Glutamatergic neuron (in vitro differentiated cells): ENCODE measurements around the gene LAMB1. TPM values are rescaled to one million over a fixed set of nuclear protein-coding genes. Genes with fewer than 3 reads are reported as not detected.

Source experiments
- DNase-seq: peaks from one replicate; pipeline ENCODE4 v3.0.0; 2022
- H3K27ac Mint-ChIP-seq: one replicate; pipeline ENCODE4 v1.8.0; 2020; ENCODE audit warnings: mild to moderate bottlenecking, mixed read lengths, inconsistent platforms; ENCODE audit not compliant: unreplicated experiment
- H3K27me3 Mint-ChIP-seq: one replicate; pipeline ENCODE4 v1.8.0; 2020; ENCODE audit warnings: mild to moderate bottlenecking, moderate library complexity, mixed read lengths, inconsistent platforms; ENCODE audit not compliant: unreplicated experiment
- H3K36me3 Mint-ChIP-seq: one replicate; pipeline ENCODE4 v1.8.0; 2020; ENCODE audit warnings: mild to moderate bottlenecking, mixed read lengths, inconsistent platforms; ENCODE audit not compliant: unreplicated experiment
- H3K4me1 Mint-ChIP-seq: one replicate; pipeline ENCODE4 v1.8.0; 2020; ENCODE audit warnings: mild to moderate bottlenecking, low read depth, mixed read lengths, inconsistent platforms; ENCODE audit not compliant: unreplicated experiment
- H3K4me3 Mint-ChIP-seq: one replicate; pipeline ENCODE4 v1.8.0; 2020; ENCODE audit warnings: mild to moderate bottlenecking, mixed read lengths, inconsistent platforms; ENCODE audit not compliant: unreplicated experiment
- H3K9me3 Mint-ChIP-seq: one replicate; pipeline ENCODE4 v1.8.0; 2020; ENCODE audit warnings: mild to moderate bottlenecking, moderate library complexity, mixed read lengths, inconsistent platforms; ENCODE audit not compliant: unreplicated experiment
- total RNA-seq: library from RNA; stranded (reverse); fragmentation: NEBNext Ultra II Directional; extraction: Animal tissue kit (Norgen Biotek cat#: 25700); gene quantifications from one replicate; pipeline ENCODE4 v1.2.1, GENCODE V29; 2021; ENCODE audit not compliant: unreplicated experiment
- TF ChIP-seq, protein P1 (sequence below): fragments of 200-600 bp; sonication (generic); IDR thresholded peaks from one replicate; pipeline ENCODE4 v1.5.0; 2021; ENCODE audit not compliant: partially characterized antibody, unreplicated experiment

LAMB1 gene
- total RNA-seq, 1 donor from 2014 or later = 326 TPM

GRCh38 chr7:108007261-108007660 lies 4.3 kb upstream of the LAMB1 start:
- DNase-seq = no peak
- peaks cover 4% of the 10 kb centered on the region for H3K36me3 Mint-ChIP-seq
- peaks cover 6% of the 10 kb centered on the region for H3K9me3 Mint-ChIP-seq
- peaks cover 14% of the 10 kb centered on the region for H3K4me1 Mint-ChIP-seq
- peaks cover 19% of the 10 kb centered on the region for H3K27me3 Mint-ChIP-seq
- TF ChIP-seq, protein P1, sequence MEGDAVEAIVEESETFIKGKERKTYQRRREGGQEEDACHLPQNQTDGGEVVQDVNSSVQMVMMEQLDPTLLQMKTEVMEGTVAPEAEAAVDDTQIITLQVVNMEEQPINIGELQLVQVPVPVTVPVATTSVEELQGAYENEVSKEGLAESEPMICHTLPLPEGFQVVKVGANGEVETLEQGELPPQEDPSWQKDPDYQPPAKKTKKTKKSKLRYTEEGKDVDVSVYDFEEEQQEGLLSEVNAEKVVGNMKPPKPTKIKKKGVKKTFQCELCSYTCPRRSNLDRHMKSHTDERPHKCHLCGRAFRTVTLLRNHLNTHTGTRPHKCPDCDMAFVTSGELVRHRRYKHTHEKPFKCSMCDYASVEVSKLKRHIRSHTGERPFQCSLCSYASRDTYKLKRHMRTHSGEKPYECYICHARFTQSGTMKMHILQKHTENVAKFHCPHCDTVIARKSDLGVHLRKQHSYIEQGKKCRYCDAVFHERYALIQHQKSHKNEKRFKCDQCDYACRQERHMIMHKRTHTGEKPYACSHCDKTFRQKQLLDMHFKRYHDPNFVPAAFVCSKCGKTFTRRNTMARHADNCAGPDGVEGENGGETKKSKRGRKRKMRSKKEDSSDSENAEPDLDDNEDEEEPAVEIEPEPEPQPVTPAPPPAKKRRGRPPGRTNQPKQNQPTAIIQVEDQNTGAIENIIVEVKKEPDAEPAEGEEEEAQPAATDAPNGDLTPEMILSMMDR = no peak
- H3K4me3 Mint-ChIP-seq = no peak overlapping the region
- no peak overlapping the region for H3K27ac Mint-ChIP-seq

- Mint-ChIP-seq H3K4me3 (peak overlapping the region; percentile 88), H3K4me1 (peaks cover 15% of the 10 kb centered on the region), H3K27ac (peak overlapping the region; percentile 74), H3K9me3 (peaks cover 15% of the 10 kb centered on the region), H3K27me3 (peaks cover 27% of the 10 kb centered on the region), H3K36me3 (peaks cover 4% of the 10 kb centered on the region)
- DNase-seq = peak; percentile 23
- TF ChIP-seq, protein P1 = no peak
Measured at GRCh38 chr7:108004220-108005142, 1.5 kb upstream of the LAMB1 start.

DNA sequence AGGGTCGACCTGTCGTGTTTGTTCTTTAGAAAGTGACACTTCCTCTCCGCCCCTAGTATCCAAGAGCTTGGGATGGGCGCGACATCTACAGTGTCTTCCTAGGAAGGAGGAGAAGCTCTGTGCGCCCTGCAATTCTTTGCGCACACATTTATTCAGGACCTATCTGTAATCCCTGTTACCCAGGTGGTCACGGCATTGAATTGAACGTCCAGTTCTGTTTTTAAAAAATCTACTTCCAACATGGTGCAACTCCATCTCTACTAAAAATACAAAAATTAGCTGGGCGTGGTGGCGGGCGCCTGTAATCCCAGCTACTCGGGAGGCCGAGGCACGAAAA lies 606 bp upstream of the LAMB1 start:
- DNase-seq = no peak
- peaks cover 27% of the 10 kb centered on the region for H3K27me3 Mint-ChIP-seq
- TF ChIP-seq, protein P1 = no peak
- H3K4me3 Mint-ChIP-seq = peak overlapping the region; percentile 88
- peaks cover 22% of the 10 kb centered on the region for H3K4me1 Mint-ChIP-seq
- peaks cover 4% of the 10 kb centered on the region for H3K36me3 Mint-ChIP-seq
- peaks cover 15% of the 10 kb centered on the region for H3K9me3 Mint-ChIP-seq
- peak overlapping the region; percentile 74 for H3K27ac Mint-ChIP-seq

- peaks cover 4% of the 10 kb centered on the region for H3K36me3 Mint-ChIP-seq
- H3K4me3 Mint-ChIP-seq = peak overlapping the region; percentile 94
- peak; percentile 75 for DNase-seq
- TF ChIP-seq, protein P1 = no peak
- peaks cover 27% of the 10 kb centered on the region for H3K27me3 Mint-ChIP-seq
- H3K4me1 Mint-ChIP-seq = peaks cover 28% of the 10 kb centered on the region
- H3K27ac Mint-ChIP-seq = peak overlapping the region; percentile 96
- peaks cover 13% of the 10 kb centered on the region for H3K9me3 Mint-ChIP-seq
Measured at GRCh38 chr7:108001764-108002725, 916 bp downstream of the LAMB1 start.
